Osteoblast (primary cell): ENCODE data around the gene ZNF526. TPM values are rescaled to one million over a fixed set of nuclear protein-coding genes. Genes with fewer than 3 reads are reported as not detected.

Source experiments
- DNase-seq: peaks from one replicate; pipeline ENCODE4 v3.0.0; 2011; ENCODE audit warnings: low spot score, mixed read lengths; ENCODE audit not compliant: insufficient read length; ENCODE audit errors: missing footprints
- H2AFZ ChIP-seq: 2 replicates; pipeline ENCODE4 v1.6.0; 2011; ENCODE audit warnings: mild to moderate bottlenecking, low read length
- H3K27ac ChIP-seq: 2 replicates; pipeline ENCODE4 v1.5.1; 2011; ENCODE audit warnings: mild to moderate bottlenecking, low read depth, low read length, moderate library complexity
- H3K27me3 ChIP-seq: 2 replicates; pipeline ENCODE4 v1.6.0; 2012; ENCODE audit warnings: mild to moderate bottlenecking, control low read depth, inconsistent platforms, low read length, moderate library complexity; ENCODE audit not compliant: insufficient read depth
- H3K36me3 ChIP-seq: 2 replicates; pipeline ENCODE4 v1.5.1; 2011; ENCODE audit warnings: mild to moderate bottlenecking, low read length, control low read depth, moderate library complexity; ENCODE audit not compliant: insufficient read depth
- H3K4me1 ChIP-seq: 2 replicates; pipeline ENCODE4 v1.5.1; 2011; ENCODE audit warnings: mild to moderate bottlenecking, low read length, control low read depth, moderate library complexity; ENCODE audit not compliant: insufficient read depth
- H3K4me2 ChIP-seq: 2 replicates; pipeline ENCODE4 v1.6.0; 2011; ENCODE audit warnings: mild to moderate bottlenecking, low read length; ENCODE audit not compliant: insufficient read depth
- H3K4me3 ChIP-seq: fragments of 200-600 bp; sonication (generic); 3 replicates; pipeline ENCODE4 v1.5.1; 2012; ENCODE audit warnings: mild to moderate bottlenecking, low read length, inconsistent platforms; ENCODE audit not compliant: insufficient read depth
- H3K79me2 ChIP-seq: 2 replicates; pipeline ENCODE4 v1.6.0; 2012; ENCODE audit warnings: mild to moderate bottlenecking, low read length, control low read depth, inconsistent platforms; ENCODE audit not compliant: insufficient read depth
- H3K9me3 ChIP-seq: 2 replicates; pipeline ENCODE4 v1.5.1; 2011; ENCODE audit warnings: low read depth, low read length, control low read depth
- H4K20me1 ChIP-seq: 2 replicates; pipeline ENCODE4 v1.6.0; 2012; ENCODE audit warnings: mild to moderate bottlenecking, low read length, control low read depth; ENCODE audit not compliant: insufficient read depth
- total RNA-seq: library from RNA; depleted of rRNA; stranded (reverse); fragments of >200 nt; gene quantifications from 2 replicates; pipeline ENCODE4 v1.2.3, GENCODE V29; 2012
- TF ChIP-seq, protein P1 (sequence below): IDR thresholded peaks from 2 replicates; pipeline ENCODE4 v1.5.1; 2011; ENCODE audit warnings: mild to moderate bottlenecking, low read depth, low read length, moderate library complexity; ENCODE audit errors: extremely low read depth

ZNF526 gene
- total RNA-seq, 1 donor = 11.9 TPM

DNA sequence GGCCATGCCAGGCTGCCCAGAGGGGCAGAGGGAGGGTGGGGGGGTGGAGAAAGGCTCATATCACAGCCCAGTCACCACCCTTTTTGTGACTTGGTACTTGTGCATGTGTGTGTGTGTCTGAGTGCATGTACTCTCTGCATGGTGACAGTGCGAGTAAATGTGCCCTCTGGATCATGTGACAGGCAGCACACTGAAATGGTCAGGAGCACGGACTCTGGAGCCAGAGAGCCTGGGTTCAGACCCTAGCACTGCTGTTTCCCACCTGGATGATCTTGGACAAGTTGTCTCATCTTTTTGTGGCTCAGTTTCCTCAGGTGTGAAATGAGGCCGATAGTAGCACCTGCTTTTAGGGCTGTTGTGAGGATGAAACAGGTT lies 50.9 kb downstream of the ZNF526 start:
- Histone ChIP-seq H3K4me1 (peaks cover 34% of the 10 kb centered on the region), H2AFZ (no peak overlapping the region), H3K27me3 (no peaks in the 10 kb centered on the region), H3K4me2 (peak overlapping the region; percentile 100), H3K79me2 (peaks cover 63% of the 10 kb centered on the region), H3K9me3 (no peaks in the 10 kb centered on the region), H4K20me1 (peaks cover 26% of the 10 kb centered on the region), H3K27ac (peak overlapping the region; percentile 94), H3K4me3 (peak overlapping the region; percentile 89), H3K36me3 (peaks cover 30% of the 10 kb centered on the region)
- TF ChIP-seq, protein P1, sequence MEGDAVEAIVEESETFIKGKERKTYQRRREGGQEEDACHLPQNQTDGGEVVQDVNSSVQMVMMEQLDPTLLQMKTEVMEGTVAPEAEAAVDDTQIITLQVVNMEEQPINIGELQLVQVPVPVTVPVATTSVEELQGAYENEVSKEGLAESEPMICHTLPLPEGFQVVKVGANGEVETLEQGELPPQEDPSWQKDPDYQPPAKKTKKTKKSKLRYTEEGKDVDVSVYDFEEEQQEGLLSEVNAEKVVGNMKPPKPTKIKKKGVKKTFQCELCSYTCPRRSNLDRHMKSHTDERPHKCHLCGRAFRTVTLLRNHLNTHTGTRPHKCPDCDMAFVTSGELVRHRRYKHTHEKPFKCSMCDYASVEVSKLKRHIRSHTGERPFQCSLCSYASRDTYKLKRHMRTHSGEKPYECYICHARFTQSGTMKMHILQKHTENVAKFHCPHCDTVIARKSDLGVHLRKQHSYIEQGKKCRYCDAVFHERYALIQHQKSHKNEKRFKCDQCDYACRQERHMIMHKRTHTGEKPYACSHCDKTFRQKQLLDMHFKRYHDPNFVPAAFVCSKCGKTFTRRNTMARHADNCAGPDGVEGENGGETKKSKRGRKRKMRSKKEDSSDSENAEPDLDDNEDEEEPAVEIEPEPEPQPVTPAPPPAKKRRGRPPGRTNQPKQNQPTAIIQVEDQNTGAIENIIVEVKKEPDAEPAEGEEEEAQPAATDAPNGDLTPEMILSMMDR = no peak
- DNase-seq = peak; percentile 93

DNA sequence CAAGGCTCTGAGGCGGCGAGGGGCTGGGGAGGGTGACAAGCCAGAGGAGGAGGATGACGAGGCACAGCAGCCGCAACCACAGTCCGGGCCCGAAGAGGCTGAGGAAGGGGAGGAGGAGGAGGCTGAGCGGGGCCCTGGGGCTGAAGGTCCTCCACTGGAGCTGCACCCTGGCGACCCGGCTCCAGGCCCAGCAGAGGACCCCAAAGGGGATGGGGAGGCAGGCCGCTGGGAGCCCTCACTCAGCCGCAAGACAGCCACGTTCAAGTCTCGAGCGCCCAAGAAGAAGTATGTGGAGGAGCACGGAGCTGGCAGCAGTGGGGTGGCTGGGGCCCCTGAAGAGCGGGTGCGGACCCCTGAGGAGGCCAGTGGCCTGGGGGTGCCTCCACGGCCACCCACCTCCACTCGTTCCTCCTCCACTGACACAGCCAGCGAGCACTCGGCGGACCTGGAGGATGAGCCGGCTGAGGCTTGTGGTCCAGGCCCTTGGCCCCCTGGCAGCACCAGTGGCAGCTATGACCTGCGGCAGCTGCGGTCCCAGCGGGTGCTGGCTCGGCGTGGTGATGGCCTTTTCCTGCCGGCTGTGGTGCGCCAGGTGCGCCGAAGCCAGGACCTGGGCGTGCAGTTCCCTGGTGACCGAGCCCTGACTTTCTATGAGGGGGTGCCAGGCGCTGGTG lies 51.9 kb downstream of the ZNF526 start:
- Histone ChIP-seq H3K4me3 (no peak overlapping the region), H4K20me1 (peaks cover 35% of the 10 kb centered on the region), H3K36me3 (peaks cover 33% of the 10 kb centered on the region), H3K4me2 (no peak overlapping the region), H3K27ac (peak overlapping the region; percentile 94), H3K4me1 (peaks cover 39% of the 10 kb centered on the region), H3K27me3 (no peaks in the 10 kb centered on the region), H3K9me3 (no peaks in the 10 kb centered on the region), H2AFZ (no peak overlapping the region), H3K79me2 (peaks cover 73% of the 10 kb centered on the region)
- DNase-seq = no peak
- TF ChIP-seq, protein P1 = no peak

DNA sequence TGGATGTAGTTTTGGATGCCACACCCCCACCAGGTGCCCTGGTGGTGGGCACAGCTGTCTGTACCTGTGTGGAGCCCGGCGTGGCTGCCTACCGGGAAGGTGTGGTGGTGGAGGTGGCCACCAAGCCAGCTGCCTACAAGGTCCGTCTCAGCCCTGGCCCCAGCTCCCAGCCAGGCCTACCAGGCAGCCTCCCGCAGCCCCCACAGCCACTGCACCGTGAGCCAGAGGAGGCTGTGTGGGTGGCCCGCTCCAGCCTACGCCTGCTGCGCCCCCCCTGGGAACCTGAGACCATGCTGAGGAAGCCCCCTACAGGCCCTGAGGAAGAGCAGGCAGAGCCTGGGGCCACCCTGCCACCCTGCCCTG lies 52.4 kb downstream of the ZNF526 start:
- no peaks in the 10 kb centered on the region for H3K27me3 ChIP-seq
- peaks cover 33% of the 10 kb centered on the region for H3K36me3 ChIP-seq
- H3K79me2 ChIP-seq = peaks cover 77% of the 10 kb centered on the region
- H2AFZ ChIP-seq = no peak overlapping the region
- H3K4me3 ChIP-seq = no peak overlapping the region
- peaks cover 38% of the 10 kb centered on the region for H3K4me1 ChIP-seq
- peaks cover 38% of the 10 kb centered on the region for H4K20me1 ChIP-seq
- no peaks in the 10 kb centered on the region for H3K9me3 ChIP-seq
- no peak overlapping the region for H3K4me2 ChIP-seq
- TF ChIP-seq, protein P1 = no peak
- H3K27ac ChIP-seq = no peak overlapping the region
- DNase-seq = no peak

DNA sequence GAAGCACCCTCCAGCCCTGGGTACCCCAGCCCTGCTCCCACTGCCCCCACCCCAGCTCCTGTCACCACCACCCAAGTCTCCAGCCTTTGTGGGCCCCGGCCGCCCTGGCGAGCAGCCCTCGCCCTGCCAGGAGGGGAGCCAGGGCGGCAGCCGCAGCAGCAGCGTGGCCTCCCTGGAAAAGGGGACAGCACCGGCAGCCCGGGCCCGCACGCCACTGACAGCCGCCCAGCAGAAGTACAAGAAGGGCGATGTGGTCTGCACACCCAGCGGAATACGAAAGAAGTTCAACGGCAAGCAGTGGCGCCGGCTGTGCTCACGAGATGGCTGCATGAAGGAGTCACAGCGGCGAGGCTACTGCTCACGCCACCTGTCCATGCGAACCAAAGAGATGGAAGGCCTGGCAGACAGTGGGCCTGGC lies 52.9 kb downstream of the ZNF526 start:
- no peak overlapping the region for H2AFZ ChIP-seq
- H3K4me2 ChIP-seq = no peak overlapping the region
- DNase-seq = no peak
- peaks cover 33% of the 10 kb centered on the region for H3K36me3 ChIP-seq
- peaks cover 43% of the 10 kb centered on the region for H4K20me1 ChIP-seq
- H3K4me3 ChIP-seq = no peak overlapping the region
- H3K27me3 ChIP-seq = no peaks in the 10 kb centered on the region
- TF ChIP-seq, protein P1 = no peak
- peaks cover 82% of the 10 kb centered on the region for H3K79me2 ChIP-seq
- peaks cover 38% of the 10 kb centered on the region for H3K4me1 ChIP-seq
- H3K27ac ChIP-seq = no peak overlapping the region
- H3K9me3 ChIP-seq = no peaks in the 10 kb centered on the region
